ENCODE data around the gene ACTR2. TPM values are rescaled to one million over a fixed set of nuclear protein-coding genes. Genes with fewer than 3 reads are reported as not detected.

Gene ACTR2
- total RNA-seq, 1 donor from 2014 or later, result 70.0 TPM

- TF ChIP-seq POLR2AphosphoS5 (IDR thresholded peaks at IDR 0.05; ENCODE audit: insufficient read depth in 1 of 2, low read depth in 1 of 2) (no peak), CTCF (IDR thresholded peaks at IDR 0.05) (no peak), POLR2A (IDR thresholded peaks at IDR 0.05) (no peak)
- no peaks in the 10 kb centered on the region for H3K36me3 ChIP-seq
- no peaks in the 10 kb centered on the region for H3K9me3 ChIP-seq
- H3K4me3 ChIP-seq, result no peak overlapping the region
- H3K27me3 ChIP-seq, result no peaks in the 10 kb centered on the region
- H3K27ac ChIP-seq, result no peak overlapping the region
- H3K4me1 ChIP-seq, result no peaks in the 10 kb centered on the region
- intact Hi-C loops (cut with DNase I), result no loop called here
- DNase-seq (ENCODE audit: extremely low spot score in 2 of 2), result no peak
Measured at GRCh38 chr2:65204461-65205210, 23.0 kb upstream of the ACTR2 start.

- Histone ChIP-seq H3K27ac (no peak overlapping the region), H3K27me3 (no peaks in the 10 kb centered on the region), H3K36me3 (no peaks in the 10 kb centered on the region), H3K9me3 (no peaks in the 10 kb centered on the region), H3K4me1 (no peaks in the 10 kb centered on the region), H3K4me3 (no peak overlapping the region)
- no peak for TF ChIP-seq POLR2AphosphoS5 (IDR thresholded peaks at IDR 0.05; ENCODE audit: insufficient read depth in 1 of 2, low read depth in 1 of 2)
- no peak for TF ChIP-seq POLR2A (IDR thresholded peaks at IDR 0.05)
- TF ChIP-seq CTCF (IDR thresholded peaks at IDR 0.05), result no peak
- intact Hi-C loops (cut with DNase I), result no loop called here
- DNase-seq (ENCODE audit: extremely low spot score in 2 of 2), result no peak
Measured at GRCh38 chr2:65212115-65212514, 15.5 kb upstream of the ACTR2 start.

- Histone ChIP-seq H3K4me3 (no peak overlapping the region), H3K9me3 (no peaks in the 10 kb centered on the region), H3K27me3 (no peaks in the 10 kb centered on the region), H3K4me1 (no peaks in the 10 kb centered on the region), H3K27ac (no peak overlapping the region), H3K36me3 (no peaks in the 10 kb centered on the region)
- intact Hi-C loops (cut with DNase I), result no loop called here
- no peak for TF ChIP-seq POLR2AphosphoS5 (IDR thresholded peaks at IDR 0.05; ENCODE audit: insufficient read depth in 1 of 2, low read depth in 1 of 2)
- no peak for TF ChIP-seq POLR2A (IDR thresholded peaks at IDR 0.05)
- no peak for TF ChIP-seq CTCF (IDR thresholded peaks at IDR 0.05)
- DNase-seq (ENCODE audit: extremely low spot score in 2 of 2), result no peak
Measured at GRCh38 chr2:65212619-65213018, 15.0 kb upstream of the ACTR2 start.

GRCh38 chr2:65213035-65213434 lies 14.6 kb upstream of the ACTR2 start:
- intact Hi-C loops (cut with DNase I), result no loop called here
- Histone ChIP-seq H3K9me3 (no peaks in the 10 kb centered on the region), H3K27me3 (no peaks in the 10 kb centered on the region), H3K27ac (no peak overlapping the region), H3K36me3 (no peaks in the 10 kb centered on the region), H3K4me1 (no peaks in the 10 kb centered on the region), H3K4me3 (no peak overlapping the region)
- TF ChIP-seq POLR2A (IDR thresholded peaks at IDR 0.05), result no peak
- no peak for TF ChIP-seq CTCF (IDR thresholded peaks at IDR 0.05)
- no peak for TF ChIP-seq POLR2AphosphoS5 (IDR thresholded peaks at IDR 0.05; ENCODE audit: insufficient read depth in 1 of 2, low read depth in 1 of 2)
- no peak for DNase-seq (ENCODE audit: extremely low spot score in 2 of 2)

- no peaks in the 10 kb centered on the region for H3K9me3 ChIP-seq
- no peaks in the 10 kb centered on the region for H3K27me3 ChIP-seq
- no peaks in the 10 kb centered on the region for H3K36me3 ChIP-seq
- H3K4me1 ChIP-seq, result no peaks in the 10 kb centered on the region
- intact Hi-C loops (cut with DNase I), result no loop called here
- H3K27ac ChIP-seq, result no peak overlapping the region
- DNase-seq (ENCODE audit: extremely low spot score in 2 of 2), result no peak
- H3K4me3 ChIP-seq, result no peak overlapping the region
- TF ChIP-seq POLR2AphosphoS5 (IDR thresholded peaks at IDR 0.05; ENCODE audit: insufficient read depth in 1 of 2, low read depth in 1 of 2), result no peak
- TF ChIP-seq CTCF (IDR thresholded peaks at IDR 0.05), result no peak
- no peak for TF ChIP-seq POLR2A (IDR thresholded peaks at IDR 0.05)
Measured at GRCh38 chr2:65214361-65214760, 13.3 kb upstream of the ACTR2 start.
